Lower lobe of right lung (tissue), 2 donors: ENCODE measurements around the gene LRRC63. TPM values are rescaled to one million over a fixed set of nuclear protein-coding genes. Genes with fewer than 3 reads are reported as not detected.

Source experiments
- ATAC-seq, 2 donors: fragments of 200-7000 bp; cut with Tn5 transposase; one replicate each; pipeline ENCODE4 v1.9.1; 2020 to 2022; ENCODE audit warnings: mild to moderate bottlenecking in 2 of 2, moderate library complexity in 2 of 2
- DNase-seq: peaks from one replicate; pipeline ENCODE4 v3.0.0-alpha.2; 2020
- H3K27ac ChIP-seq: fragments of 200-600 bp; one replicate; pipeline ENCODE4 v1.8.0; 2022
- H3K27me3 ChIP-seq: fragments of 200-600 bp; one replicate; pipeline ENCODE4 v1.8.0; 2022; ENCODE audit warnings: low read depth
- H3K36me3 ChIP-seq: fragments of 200-600 bp; one replicate; pipeline ENCODE4 v1.8.0; 2022; ENCODE audit warnings: mild to moderate bottlenecking
- H3K4me1 ChIP-seq: fragments of 200-600 bp; one replicate; pipeline ENCODE4 v1.8.0; 2022
- H3K4me3 ChIP-seq: fragments of 200-600 bp; one replicate; pipeline ENCODE4 v1.8.0; 2022; ENCODE audit warnings: mild to moderate bottlenecking
- H3K9me3 ChIP-seq: fragments of 200-600 bp; one replicate; pipeline ENCODE4 v1.8.0; 2022
- intact Hi-C: fragments of 100-400 bp; cut with DNase I; formaldehyde crosslinking; loops from one replicate; pipeline ENCODE4 v1.11.0; 2022
- total RNA-seq: library from RNA; stranded (reverse); fragmentation: NEBNext Ultra II Directional; extraction: Animal tissue kit (Norgen Biotek cat#: 25700); gene quantifications from one replicate; pipeline ENCODE4 v1.2.1, GENCODE V29; 2021
- TF ChIP-seq, protein P1 (sequence below): fragments of 200-600 bp; IDR thresholded peaks from one replicate; pipeline ENCODE4 v1.8.0; 2022; ENCODE audit warnings: antibody characterized with exemption, mild to moderate bottlenecking
- donor health status: DM: no; HTN: yes; CAD: no; lungs with severe emphysema.

LRRC63 gene
- total RNA-seq, 1 donor from 2014 or later: 1.7 TPM

DNA sequence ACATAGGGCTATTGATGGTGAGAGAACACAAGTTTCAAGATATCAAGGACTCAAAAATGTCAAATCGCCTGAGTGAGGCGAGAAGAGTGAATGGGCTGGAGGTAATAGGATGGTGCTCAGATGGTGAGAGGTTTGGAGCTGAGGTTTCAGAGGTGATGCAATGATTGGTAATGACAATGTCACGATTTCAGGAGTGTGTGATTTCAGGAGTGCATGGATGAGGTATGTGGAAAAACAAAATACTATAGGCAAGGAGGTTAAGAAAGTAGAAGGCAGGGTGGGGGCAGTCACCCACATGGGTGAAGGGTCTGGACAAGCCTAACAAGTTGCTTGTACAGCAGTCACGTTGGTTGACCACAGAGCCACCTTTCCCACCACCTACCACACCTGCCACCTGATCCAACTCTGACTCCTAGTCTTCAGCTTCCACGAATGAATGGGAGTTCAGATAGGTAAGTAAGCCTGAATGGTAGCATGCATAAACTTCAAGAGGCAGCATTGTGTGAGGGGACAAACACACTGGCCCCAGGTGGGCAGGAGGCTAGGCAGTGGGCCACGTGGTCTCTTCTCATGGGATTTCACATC is 103.9 kb downstream of the LRRC63 start:
- no peak overlapping the region for H3K27ac ChIP-seq
- H3K36me3 ChIP-seq: no peaks in the 10 kb centered on the region
- intact Hi-C loops: no loop called here

DNA sequence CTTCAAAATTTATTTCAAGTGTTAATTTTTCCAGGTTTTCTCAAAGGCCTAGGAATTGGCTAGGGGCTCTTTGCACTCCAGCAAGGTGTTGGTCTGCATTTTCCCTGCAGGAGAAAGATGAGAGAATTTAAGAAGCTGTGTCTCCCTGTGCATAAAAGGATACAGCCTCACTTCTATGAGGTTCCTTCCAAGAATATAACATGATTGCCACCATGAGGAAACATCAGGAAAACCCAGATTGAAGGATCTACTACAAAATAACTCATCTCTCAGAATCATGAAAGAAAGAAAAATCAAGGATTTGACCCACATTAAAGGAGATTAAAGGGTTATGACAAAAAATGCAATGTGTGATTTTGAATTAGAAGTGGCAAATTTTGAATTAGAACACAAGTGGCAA is 105.4 kb downstream of the LRRC63 start:
- intact Hi-C loops: no loop called here
- ATAC-seq: no peak

More for the DNA sequence above, 103.9 kb downstream of the LRRC63 start:
- H3K9me3 ChIP-seq: no peaks in the 10 kb centered on the region
- no peak for ATAC-seq
- H3K4me1 ChIP-seq: no peaks in the 10 kb centered on the region
- no peak overlapping the region for H3K4me3 ChIP-seq
- no peaks in the 10 kb centered on the region for H3K27me3 ChIP-seq
- DNase-seq: no peak
- TF ChIP-seq, protein P1, sequence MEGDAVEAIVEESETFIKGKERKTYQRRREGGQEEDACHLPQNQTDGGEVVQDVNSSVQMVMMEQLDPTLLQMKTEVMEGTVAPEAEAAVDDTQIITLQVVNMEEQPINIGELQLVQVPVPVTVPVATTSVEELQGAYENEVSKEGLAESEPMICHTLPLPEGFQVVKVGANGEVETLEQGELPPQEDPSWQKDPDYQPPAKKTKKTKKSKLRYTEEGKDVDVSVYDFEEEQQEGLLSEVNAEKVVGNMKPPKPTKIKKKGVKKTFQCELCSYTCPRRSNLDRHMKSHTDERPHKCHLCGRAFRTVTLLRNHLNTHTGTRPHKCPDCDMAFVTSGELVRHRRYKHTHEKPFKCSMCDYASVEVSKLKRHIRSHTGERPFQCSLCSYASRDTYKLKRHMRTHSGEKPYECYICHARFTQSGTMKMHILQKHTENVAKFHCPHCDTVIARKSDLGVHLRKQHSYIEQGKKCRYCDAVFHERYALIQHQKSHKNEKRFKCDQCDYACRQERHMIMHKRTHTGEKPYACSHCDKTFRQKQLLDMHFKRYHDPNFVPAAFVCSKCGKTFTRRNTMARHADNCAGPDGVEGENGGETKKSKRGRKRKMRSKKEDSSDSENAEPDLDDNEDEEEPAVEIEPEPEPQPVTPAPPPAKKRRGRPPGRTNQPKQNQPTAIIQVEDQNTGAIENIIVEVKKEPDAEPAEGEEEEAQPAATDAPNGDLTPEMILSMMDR: no peak

DNA sequence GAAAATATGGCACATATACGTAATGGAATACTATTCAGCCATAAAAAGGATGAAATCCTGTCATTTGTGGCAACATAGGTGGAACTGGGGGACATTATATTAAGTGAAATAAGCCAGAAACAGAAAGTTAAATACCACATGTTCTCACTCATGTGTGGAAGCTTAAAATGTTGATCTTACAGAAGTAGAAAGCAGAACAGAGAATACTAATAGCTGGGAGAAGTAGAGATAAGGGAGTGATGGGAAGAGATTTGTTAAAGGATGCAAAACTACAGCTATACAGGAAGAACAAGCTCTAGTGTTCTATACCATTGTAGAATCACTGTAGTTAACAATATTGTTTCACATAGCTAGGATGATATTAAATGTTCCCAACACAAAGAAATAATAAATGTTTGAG is 107.3 kb downstream of the LRRC63 start:
- intact Hi-C loops: no loop called here
- H3K36me3 ChIP-seq: no peaks in the 10 kb centered on the region
- H3K27me3 ChIP-seq: no peaks in the 10 kb centered on the region
- DNase-seq (no peak), ATAC-seq (no peak)
- H3K4me1 ChIP-seq: no peaks in the 10 kb centered on the region
- no peak overlapping the region for H3K4me3 ChIP-seq
- no peaks in the 10 kb centered on the region for H3K9me3 ChIP-seq
- no peak overlapping the region for H3K27ac ChIP-seq
- TF ChIP-seq, protein P1: no peak

More for the DNA sequence above, 105.4 kb downstream of the LRRC63 start:
- no peaks in the 10 kb centered on the region for H3K36me3 ChIP-seq
- no peak for DNase-seq
- TF ChIP-seq, protein P1: no peak
- H3K4me1 ChIP-seq: no peaks in the 10 kb centered on the region
- H3K27me3 ChIP-seq: no peaks in the 10 kb centered on the region
- no peak overlapping the region for H3K4me3 ChIP-seq
- no peaks in the 10 kb centered on the region for H3K9me3 ChIP-seq
- H3K27ac ChIP-seq: no peak overlapping the region

- TF ChIP-seq, protein P1: no peak
- Histone ChIP-seq H3K9me3 (no peaks in the 10 kb centered on the region), H3K36me3 (no peaks in the 10 kb centered on the region), H3K27ac (no peak overlapping the region), H3K4me3 (no peak overlapping the region), H3K4me1 (no peaks in the 10 kb centered on the region), H3K27me3 (no peaks in the 10 kb centered on the region)
- ATAC-seq: peak; percentile 55 to 58
- intact Hi-C loops: no loop called here
- no peak for DNase-seq
Observed at GRCh38 chr13:46320406-46320805, 108.7 kb downstream of the LRRC63 start.

- Histone ChIP-seq H3K4me1 (no peaks in the 10 kb centered on the region), H3K27ac (no peak overlapping the region), H3K9me3 (no peaks in the 10 kb centered on the region), H3K4me3 (no peak overlapping the region), H3K36me3 (no peaks in the 10 kb centered on the region), H3K27me3 (no peaks in the 10 kb centered on the region)
- DNase-seq (no peak), ATAC-seq (peak; percentile 18 to 30)
- intact Hi-C loops: no loop called here
- TF ChIP-seq, protein P1: no peak
Observed at GRCh38 chr13:46320821-46321220, 109.1 kb downstream of the LRRC63 start.
